Ascending aorta (tissue), 2 donors: ENCODE data around the gene ABAT. TPM values are rescaled to one million over a fixed set of nuclear protein-coding genes. Genes with fewer than 3 reads are reported as not detected.

Source experiments
- DNase-seq, 2 donors: peaks; one replicate each; pipeline ENCODE4 v3.0.0-alpha.2; 2019; ENCODE audit warnings: low spot score in 2 of 2
- H3K27ac ChIP-seq, 2 donors: fragments of 200-600 bp; sonication (generic); one replicate each; pipeline ENCODE4 v1.5.1; 2016 to 2017; ENCODE audit warnings: mild to moderate bottlenecking in 1 of 2
- H3K27me3 ChIP-seq: fragments of 200-600 bp; sonication (generic); one replicate; pipeline ENCODE4 v1.5.1; 2017
- H3K36me3 ChIP-seq, 2 donors: fragments of 200-600 bp; sonication (generic); one replicate each; pipeline ENCODE4 v1.5.1; 2016
- H3K4me1 ChIP-seq, 2 donors: fragments of 200-600 bp; sonication (generic); one replicate each; pipeline ENCODE4 v1.5.1; 2016 to 2017; ENCODE audit warnings: mild to moderate bottlenecking in 1 of 2
- H3K4me3 ChIP-seq, 2 donors: fragments of 200-600 bp; sonication (generic); one replicate each; pipeline ENCODE4 v1.5.1; 2016 to 2017; ENCODE audit warnings: mild to moderate bottlenecking in 1 of 2
- H3K9me3 ChIP-seq, 2 donors: fragments of 200-600 bp; sonication (generic); one replicate each; pipeline ENCODE4 v1.5.1; 2016
- intact Hi-C: fragments of 100-400 bp; cut with DNase I; formaldehyde crosslinking; loops from one replicate; pipeline ENCODE4 v1.15.1; 2023
- total RNA-seq: library from RNA; depleted of rRNA; stranded (reverse); fragments of >200 nt; gene quantifications from one replicate; pipeline ENCODE4 v1.1.0, GENCODE V29; 2016
- TF ChIP-seq, protein P1 (sequence below), 3 experiments: fragments of 200-600 bp in 2 of 3; fragments of 450-650 bp in 1 of 3; sonication (generic) in 2 of 3; IDR thresholded peaks; one replicate each; pipeline ENCODE4 v1.5.1; 2016 to 2019; ENCODE audit warnings: antibody characterized with exemption in 3 of 3, mild to moderate bottlenecking in 1 of 3, moderate library complexity in 1 of 3

Gene ABAT
- total RNA-seq, 1 donor from 2014 or later = 1.8 TPM

DNA sequence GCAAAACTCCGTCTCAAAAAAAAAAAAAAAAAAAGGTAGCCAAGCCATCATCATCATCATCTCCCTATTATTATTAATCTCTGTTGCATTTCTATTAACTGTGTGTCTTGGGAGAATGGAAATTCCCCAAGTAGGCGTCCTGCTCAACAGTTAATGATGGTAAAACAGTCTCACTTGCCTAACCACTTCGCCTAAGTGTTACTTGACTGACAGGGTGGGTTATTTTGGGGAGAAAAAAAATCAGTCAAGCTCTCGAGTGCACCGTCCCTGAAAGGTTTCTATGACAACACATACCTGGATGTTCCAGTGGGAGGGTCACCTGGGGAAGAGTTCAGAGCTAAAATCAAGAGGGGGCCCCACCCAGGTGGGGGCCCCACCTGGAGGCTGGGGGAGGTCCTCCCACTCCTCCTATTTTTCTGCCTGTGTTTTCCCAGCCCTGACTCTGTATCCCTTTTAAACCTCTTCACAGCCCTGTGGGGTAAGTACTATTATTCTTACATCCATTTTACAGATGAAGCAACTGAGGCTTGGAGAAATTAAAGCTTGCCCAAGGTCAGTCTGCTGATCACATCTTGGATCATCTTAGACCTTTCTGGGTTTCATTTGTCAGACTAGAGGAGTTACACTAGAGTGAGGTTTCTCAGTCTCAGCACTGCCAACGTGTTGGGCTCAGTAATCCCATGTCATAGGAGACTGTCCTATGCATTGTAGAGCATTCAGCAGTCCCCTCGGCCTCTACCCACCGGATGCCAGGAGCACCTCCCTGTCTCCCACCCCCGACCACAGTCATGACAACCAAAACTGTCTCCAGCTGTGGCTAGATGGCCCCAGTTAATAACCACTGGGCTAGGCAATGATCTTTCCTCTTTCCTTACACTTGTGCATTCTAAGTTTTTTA, 11.0 kb upstream of the ABAT start:
- Histone ChIP-seq H3K4me3 (no peak overlapping the region), H3K36me3 (peaks cover 13 to 17% of the 10 kb centered on the region in 2 donors), H3K9me3 (no peaks in the 10 kb centered on the region), H3K27ac (no peak overlapping the region), H3K4me1 (no peaks in the 10 kb centered on the region), H3K27me3 (no peaks in the 10 kb centered on the region)
- TF ChIP-seq, protein P1, sequence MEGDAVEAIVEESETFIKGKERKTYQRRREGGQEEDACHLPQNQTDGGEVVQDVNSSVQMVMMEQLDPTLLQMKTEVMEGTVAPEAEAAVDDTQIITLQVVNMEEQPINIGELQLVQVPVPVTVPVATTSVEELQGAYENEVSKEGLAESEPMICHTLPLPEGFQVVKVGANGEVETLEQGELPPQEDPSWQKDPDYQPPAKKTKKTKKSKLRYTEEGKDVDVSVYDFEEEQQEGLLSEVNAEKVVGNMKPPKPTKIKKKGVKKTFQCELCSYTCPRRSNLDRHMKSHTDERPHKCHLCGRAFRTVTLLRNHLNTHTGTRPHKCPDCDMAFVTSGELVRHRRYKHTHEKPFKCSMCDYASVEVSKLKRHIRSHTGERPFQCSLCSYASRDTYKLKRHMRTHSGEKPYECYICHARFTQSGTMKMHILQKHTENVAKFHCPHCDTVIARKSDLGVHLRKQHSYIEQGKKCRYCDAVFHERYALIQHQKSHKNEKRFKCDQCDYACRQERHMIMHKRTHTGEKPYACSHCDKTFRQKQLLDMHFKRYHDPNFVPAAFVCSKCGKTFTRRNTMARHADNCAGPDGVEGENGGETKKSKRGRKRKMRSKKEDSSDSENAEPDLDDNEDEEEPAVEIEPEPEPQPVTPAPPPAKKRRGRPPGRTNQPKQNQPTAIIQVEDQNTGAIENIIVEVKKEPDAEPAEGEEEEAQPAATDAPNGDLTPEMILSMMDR (IDR thresholded peaks at IDR 0.05) = no peak
- no peak for DNase-seq
- intact Hi-C loops = no loop called here

DNA sequence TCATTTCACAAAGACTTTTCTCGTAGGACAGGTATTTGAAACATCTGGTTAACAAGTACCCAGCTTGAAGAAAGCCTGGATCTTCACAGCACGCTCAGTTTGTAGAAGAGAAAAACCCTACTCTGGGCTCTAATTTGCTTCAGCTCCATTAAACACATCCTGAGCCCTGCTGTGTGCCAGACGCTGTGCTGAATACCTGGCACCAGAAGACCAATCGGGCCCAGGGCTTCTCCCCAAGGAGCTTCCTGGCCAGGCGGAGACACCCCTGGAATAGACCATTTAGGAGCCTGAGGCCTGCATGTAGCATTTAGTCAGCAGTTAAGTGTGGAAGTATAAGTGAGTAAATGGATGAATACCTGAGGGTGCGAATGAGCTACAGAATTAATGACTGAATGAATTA, 8.9 kb upstream of the ABAT start:
- H3K36me3 ChIP-seq = peaks cover 13 to 17% of the 10 kb centered on the region in 2 donors
- no peak for DNase-seq
- TF ChIP-seq, protein P1 (IDR thresholded peaks at IDR 0.05) = no peak

GRCh38 chr16:8667492-8667891, 6.9 kb upstream of the ABAT start:
- intact Hi-C loops = no loop called here
- no peak for DNase-seq
- no peak overlapping the region for H3K4me3 ChIP-seq
- peaks cover 13 to 17% of the 10 kb centered on the region in 2 donors for H3K36me3 ChIP-seq
- H3K27ac ChIP-seq = no peak overlapping the region
- no peaks in the 10 kb centered on the region for H3K4me1 ChIP-seq
- TF ChIP-seq, protein P1 (IDR thresholded peaks at IDR 0.05) = no peak
- H3K9me3 ChIP-seq = no peaks in the 10 kb centered on the region
- no peaks in the 10 kb centered on the region for H3K27me3 ChIP-seq

More for the DNA sequence above, 8.9 kb upstream of the ABAT start:
- no peaks in the 10 kb centered on the region for H3K27me3 ChIP-seq
- H3K4me3 ChIP-seq = no peak overlapping the region
- H3K27ac ChIP-seq = no peak overlapping the region
- H3K9me3 ChIP-seq = no peaks in the 10 kb centered on the region
- H3K4me1 ChIP-seq = no peaks in the 10 kb centered on the region
- intact Hi-C loops = no loop called here

GRCh38 chr16:8668113-8668512, 6.3 kb upstream of the ABAT start:
- Histone ChIP-seq H3K4me1 (no peaks in the 10 kb centered on the region), H3K9me3 (no peaks in the 10 kb centered on the region), H3K4me3 (no peak overlapping the region), H3K27ac (no peak overlapping the region), H3K27me3 (no peaks in the 10 kb centered on the region), H3K36me3 (peaks cover 13 to 17% of the 10 kb centered on the region in 2 donors)
- TF ChIP-seq, protein P1 (IDR thresholded peaks at IDR 0.05) = no peak
- DNase-seq = no peak
- intact Hi-C loops = no loop called here

GRCh38 chr16:8669481-8669880, 4.9 kb upstream of the ABAT start:
- Histone ChIP-seq H3K4me3 (no peak overlapping the region), H3K4me1 (no peaks in the 10 kb centered on the region), H3K9me3 (no peaks in the 10 kb centered on the region), H3K27ac (no peak overlapping the region), H3K36me3 (peaks cover 10 to 13% of the 10 kb centered on the region in 2 donors), H3K27me3 (no peaks in the 10 kb centered on the region)
- DNase-seq = no peak
- intact Hi-C loops = no loop called here
- TF ChIP-seq, protein P1 (IDR thresholded peaks at IDR 0.05) = no peak
